DOHH2 (cell line): ENCODE results near the gene LPGAT1.

Experiments
- H3F3A ChIP-seq: fragments of 200-600 bp; sonication (generic), shearing (Covaris generic); 2 replicates; pipeline ENCODE4 v1.6.0; 2016; ENCODE audit warnings: antibody characterized with exemption, mild to moderate bottlenecking; ENCODE audit not compliant: control insufficient read depth, insufficient read depth
- H3K27ac ChIP-seq: fragments of 200-600 bp; sonication (generic); 2 replicates; pipeline ENCODE4 v1.5.1; 2014; ENCODE audit warnings: low read depth, mild to moderate bottlenecking, low read length, moderate library complexity
- H3K27me3 ChIP-seq: fragments of 200-600 bp; sonication (generic); 2 replicates; pipeline ENCODE4 v1.6.1; 2014; ENCODE audit warnings: mild to moderate bottlenecking, low read length, mixed read lengths; ENCODE audit not compliant: control insufficient read depth
- H3K36me3 ChIP-seq: fragments of 200-600 bp; sonication (generic); 2 replicates; pipeline ENCODE4 v1.6.1; 2014; ENCODE audit warnings: mild to moderate bottlenecking, low read length, moderate library complexity, mixed read lengths; ENCODE audit not compliant: control insufficient read depth
- H3K4me1 ChIP-seq: fragments of 200-600 bp; sonication (generic); 2 replicates; pipeline ENCODE4 v1.6.1; 2014; ENCODE audit warnings: mild to moderate bottlenecking, low read length, mixed read lengths; ENCODE audit not compliant: control insufficient read depth
- H3K4me2 ChIP-seq: fragments of 200-600 bp; sonication (generic); 2 replicates; pipeline ENCODE4 v1.6.0; 2014; ENCODE audit warnings: mild to moderate bottlenecking, low read length, moderate library complexity
- H3K4me3 ChIP-seq: fragments of 200-600 bp; sonication (generic); 2 replicates; pipeline ENCODE4 v1.5.1; 2014; ENCODE audit warnings: mild to moderate bottlenecking, low read length, mixed read lengths
- H3K79me2 ChIP-seq: fragments of 200-600 bp; sonication (generic); 2 replicates; pipeline ENCODE4 v1.6.1; 2014; ENCODE audit warnings: mild to moderate bottlenecking, low read length, mixed read lengths; ENCODE audit not compliant: control insufficient read depth
- H3K9me2 ChIP-seq: fragments of 200-600 bp; sonication (generic); replicated peaks from 2 replicates; pipeline ENCODE4 v1.6.1; 2014; ENCODE audit warnings: mild to moderate bottlenecking, low read length, mixed read lengths; ENCODE audit not compliant: control insufficient read depth
- H3K9me3 ChIP-seq: fragments of 200-600 bp; sonication (generic); 2 replicates; pipeline ENCODE4 v1.6.1; 2014; ENCODE audit warnings: antibody characterized with exemption, low read length, mixed read lengths; ENCODE audit not compliant: control insufficient read depth, insufficient read depth
- H4K20me1 ChIP-seq: fragments of 200-600 bp; sonication (generic); 2 replicates; pipeline ENCODE4 v1.6.0; 2014; ENCODE audit warnings: low read depth, mild to moderate bottlenecking, antibody characterized with exemption, low read length, moderate library complexity; ENCODE audit not compliant: control insufficient read depth, insufficient read depth
- EZH2phosphoT487 ChIP-seq: fragments of 200-600 bp; sonication (generic); IDR thresholded peaks from 2 replicates; pipeline ENCODE4 v1.6.1; 2017; ENCODE audit warnings: borderline replicate concordance, mild to moderate bottlenecking, antibody characterized with exemption, low read length, moderate library complexity, mixed read lengths
- TF ChIP-seq, protein P1 (sequence below): fragments of 200-600 bp; sonication (generic); IDR thresholded peaks from one replicate; pipeline ENCODE4 v1.5.1; 2014; ENCODE audit warnings: antibody characterized with exemption, mild to moderate bottlenecking, low read depth, low read length; ENCODE audit not compliant: poor library complexity, severe bottlenecking

The LPGAT1 gene

DNA sequence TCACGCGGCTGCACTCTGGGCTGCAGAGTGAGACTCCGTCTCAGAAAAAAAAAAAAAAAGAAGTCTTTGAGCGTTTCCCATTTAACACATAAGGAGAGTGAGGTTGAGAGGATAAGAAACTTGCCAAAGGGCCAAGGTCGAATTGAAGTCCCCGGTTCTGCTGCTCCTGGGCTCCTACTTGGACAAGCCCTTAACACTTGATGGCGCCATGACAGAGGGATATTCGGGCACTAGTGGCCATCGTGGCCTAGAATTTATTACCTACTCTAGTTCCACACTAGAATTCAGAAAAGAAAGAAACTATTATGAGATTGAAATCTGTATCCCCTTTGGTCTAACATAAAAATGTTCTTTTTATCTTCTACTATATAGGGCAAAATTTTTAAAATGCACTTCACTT, 89.4 kb downstream of the LPGAT1 start:
- no peak for TF ChIP-seq EZH2phosphoT487
- TF ChIP-seq, protein P1, sequence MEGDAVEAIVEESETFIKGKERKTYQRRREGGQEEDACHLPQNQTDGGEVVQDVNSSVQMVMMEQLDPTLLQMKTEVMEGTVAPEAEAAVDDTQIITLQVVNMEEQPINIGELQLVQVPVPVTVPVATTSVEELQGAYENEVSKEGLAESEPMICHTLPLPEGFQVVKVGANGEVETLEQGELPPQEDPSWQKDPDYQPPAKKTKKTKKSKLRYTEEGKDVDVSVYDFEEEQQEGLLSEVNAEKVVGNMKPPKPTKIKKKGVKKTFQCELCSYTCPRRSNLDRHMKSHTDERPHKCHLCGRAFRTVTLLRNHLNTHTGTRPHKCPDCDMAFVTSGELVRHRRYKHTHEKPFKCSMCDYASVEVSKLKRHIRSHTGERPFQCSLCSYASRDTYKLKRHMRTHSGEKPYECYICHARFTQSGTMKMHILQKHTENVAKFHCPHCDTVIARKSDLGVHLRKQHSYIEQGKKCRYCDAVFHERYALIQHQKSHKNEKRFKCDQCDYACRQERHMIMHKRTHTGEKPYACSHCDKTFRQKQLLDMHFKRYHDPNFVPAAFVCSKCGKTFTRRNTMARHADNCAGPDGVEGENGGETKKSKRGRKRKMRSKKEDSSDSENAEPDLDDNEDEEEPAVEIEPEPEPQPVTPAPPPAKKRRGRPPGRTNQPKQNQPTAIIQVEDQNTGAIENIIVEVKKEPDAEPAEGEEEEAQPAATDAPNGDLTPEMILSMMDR, result no peak
- no peaks in the 10 kb centered on the region for H3K27me3 ChIP-seq

DNA sequence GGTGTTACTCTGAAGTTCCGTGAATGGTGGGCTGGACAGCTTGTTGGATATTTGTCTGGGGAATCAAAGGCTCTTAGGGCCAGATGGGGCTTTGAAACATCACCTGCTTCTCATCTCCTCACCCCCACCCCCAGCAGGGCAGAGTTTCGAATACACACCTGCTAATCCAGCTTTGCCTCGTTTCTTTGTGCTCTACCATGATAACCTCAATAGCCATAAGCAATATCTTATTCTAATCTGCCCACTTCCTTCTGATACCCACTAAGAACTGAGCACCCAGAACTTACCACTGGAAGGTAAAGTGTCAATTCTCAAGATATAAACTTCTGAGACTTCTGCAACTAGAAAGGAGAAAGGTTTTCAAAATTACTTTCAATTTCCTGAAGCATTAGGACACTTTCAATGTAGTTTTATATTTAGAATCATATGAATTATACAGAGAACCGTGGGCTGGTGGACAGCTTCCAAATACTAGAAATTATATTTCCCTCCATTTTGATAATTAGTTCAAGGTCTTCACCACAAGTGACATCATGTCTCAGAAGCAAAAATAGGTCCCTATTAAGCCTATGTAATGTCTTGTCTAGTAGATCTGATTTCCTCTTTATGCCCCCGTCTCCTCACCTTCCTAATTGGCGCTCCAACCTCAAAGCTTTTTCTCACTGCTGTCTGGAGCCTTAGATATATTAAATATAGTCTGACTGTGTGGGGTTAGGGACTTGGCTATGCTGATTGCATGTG, 90.7 kb downstream of the LPGAT1 start:
- Histone ChIP-seq H3K4me2 (no peak overlapping the region), H3F3A (no peaks in the 10 kb centered on the region), H3K27ac (no peak overlapping the region)

More for the DNA sequence above, 89.4 kb downstream of the LPGAT1 start:
- H3K36me3 ChIP-seq, result no peaks in the 10 kb centered on the region
- H3K4me3 ChIP-seq, result no peak overlapping the region
- no peak overlapping the region for H3K4me2 ChIP-seq
- H3K9me2 ChIP-seq, result no peaks in the 10 kb centered on the region
- H3K4me1 ChIP-seq, result no peaks in the 10 kb centered on the region
- no peaks in the 10 kb centered on the region for H4K20me1 ChIP-seq
- no peaks in the 10 kb centered on the region for H3K9me3 ChIP-seq
- H3K79me2 ChIP-seq, result no peaks in the 10 kb centered on the region
- no peaks in the 10 kb centered on the region for H3F3A ChIP-seq
- no peak overlapping the region for H3K27ac ChIP-seq

DNA sequence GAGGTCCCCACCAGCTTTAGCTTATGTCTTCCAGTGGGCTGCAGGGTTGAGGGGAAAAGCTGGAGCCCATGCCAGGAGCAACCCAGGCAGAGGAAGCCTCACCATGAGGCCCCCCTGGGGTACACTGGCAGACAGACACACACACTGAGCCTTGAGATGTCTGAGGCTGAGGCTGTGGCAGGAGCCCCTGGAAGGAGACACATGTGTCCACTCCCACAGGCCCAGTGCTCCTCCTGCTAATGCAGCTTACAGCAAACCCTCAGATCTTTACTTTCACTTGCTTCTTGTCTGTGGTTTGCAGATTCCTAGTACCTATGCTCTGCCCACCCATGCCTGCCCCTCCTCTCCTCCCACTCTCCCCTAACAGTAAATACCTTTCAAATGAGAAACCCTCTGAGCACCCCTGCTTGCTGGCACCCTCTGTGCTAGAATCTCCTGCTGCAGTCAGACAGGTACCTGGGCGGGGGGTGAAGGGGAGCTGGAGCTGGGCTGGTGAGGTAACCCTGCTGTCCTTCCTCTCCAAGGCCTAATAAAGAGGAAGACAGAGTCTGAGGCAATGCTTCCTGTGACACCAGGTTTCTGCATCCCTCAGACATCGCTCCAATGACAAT, 91.8 kb downstream of the LPGAT1 start:
- H3K27me3 ChIP-seq, result no peaks in the 10 kb centered on the region
- H3K4me1 ChIP-seq, result no peaks in the 10 kb centered on the region
- H3K36me3 ChIP-seq, result no peaks in the 10 kb centered on the region
- TF ChIP-seq, protein P1, result no peak
- no peak overlapping the region for H3K4me3 ChIP-seq
- no peaks in the 10 kb centered on the region for H4K20me1 ChIP-seq
- H3F3A ChIP-seq, result no peaks in the 10 kb centered on the region
- no peak overlapping the region for H3K27ac ChIP-seq
- H3K4me2 ChIP-seq, result no peak overlapping the region
- H3K9me2 ChIP-seq, result no peaks in the 10 kb centered on the region
- no peaks in the 10 kb centered on the region for H3K9me3 ChIP-seq
- no peaks in the 10 kb centered on the region for H3K79me2 ChIP-seq

More for the DNA sequence above, 90.7 kb downstream of the LPGAT1 start:
- no peaks in the 10 kb centered on the region for H3K9me3 ChIP-seq
- no peaks in the 10 kb centered on the region for H4K20me1 ChIP-seq
- H3K27me3 ChIP-seq, result no peaks in the 10 kb centered on the region
- no peak overlapping the region for H3K4me3 ChIP-seq
- H3K9me2 ChIP-seq, result no peaks in the 10 kb centered on the region
- no peak for TF ChIP-seq EZH2phosphoT487
- TF ChIP-seq, protein P1, result no peak
- no peaks in the 10 kb centered on the region for H3K36me3 ChIP-seq
- H3K4me1 ChIP-seq, result no peaks in the 10 kb centered on the region
- no peaks in the 10 kb centered on the region for H3K79me2 ChIP-seq
